HepG2 (cell line): ENCODE results near the gene SLC6A9. TPM values are rescaled to one million over a fixed set of nuclear protein-coding genes. Genes with fewer than 3 reads are reported as not detected.
A peak's percentile ranks its signal among the peaks of the same experiment; 100 is the strongest.

ENCODE experiments used
- AGO1 ChIP-seq: fragments of 200-400 bp; formaldehyde crosslinking; IDR thresholded peaks from 2 replicates; pipeline ENCODE4 v1.6.1; 2017; ENCODE audit warnings: mild to moderate bottlenecking, low read depth, low read length, moderate library complexity; ENCODE audit not compliant: poor library complexity, severe bottlenecking
- ATF3 ChIP-seq: sonication (generic); formaldehyde crosslinking; IDR thresholded peaks from 2 replicates; pipeline ENCODE4 v1.4.0; 2020; ENCODE audit warnings: missing genetic modification reagents
- EEA1 ChIP-seq: sonication (generic); formaldehyde crosslinking; IDR thresholded peaks from 2 replicates; pipeline ENCODE4 v1.5.1; 2020; ENCODE audit warnings: mild to moderate bottlenecking, missing genetic modification reagents, borderline replicate concordance
- GPBP1L1 ChIP-seq: sonication (generic); formaldehyde crosslinking; IDR thresholded peaks from 2 replicates; pipeline ENCODE4 v1.5.0; 2020; ENCODE audit warnings: mild to moderate bottlenecking, missing genetic modification reagents
- HDAC6 ChIP-seq: fragments of 200-600 bp; sonication (generic); IDR thresholded peaks from 2 replicates; pipeline ENCODE4 v1.7.0; 2017; ENCODE audit warnings: mild to moderate bottlenecking, antibody characterized with exemption, low read length, low read depth
- NFE2L1 ChIP-seq: sonication (generic); formaldehyde crosslinking; IDR thresholded peaks from 2 replicates; pipeline ENCODE4 v1.4.0; 2020; ENCODE audit warnings: missing genetic modification reagents, mild to moderate bottlenecking, borderline replicate concordance
- PBX2 ChIP-seq: IDR thresholded peaks from 2 replicates; pipeline ENCODE4 v1.6.1; 2016; ENCODE audit warnings: control low read depth
- RARG ChIP-seq: sonication (generic); formaldehyde crosslinking; IDR thresholded peaks from 2 replicates; pipeline ENCODE4 v1.4.0; 2020; ENCODE audit warnings: low read depth, mild to moderate bottlenecking, missing genetic modification reagents
- RXRB ChIP-seq: IDR thresholded peaks from 2 replicates; pipeline ENCODE4 v1.6.1; 2016; ENCODE audit warnings: borderline replicate concordance, missing genetic modification reagents, missing compliant biosample characterization
- SMARCC2 ChIP-seq: fragments of 450-650 bp; IDR thresholded peaks from 2 replicates; pipeline ENCODE4 v1.6.1; 2017; ENCODE audit warnings: antibody characterized with exemption, mild to moderate bottlenecking
- YEATS2 ChIP-seq: sonication (generic); formaldehyde crosslinking; IDR thresholded peaks from 2 replicates; pipeline ENCODE4 v1.4.0; 2020; ENCODE audit warnings: missing genetic modification reagents, borderline replicate concordance
- ZBED4 ChIP-seq: sonication (generic); formaldehyde crosslinking; IDR thresholded peaks from 2 replicates; pipeline ENCODE4 v1.4.0; 2020; ENCODE audit warnings: missing genetic modification reagents, borderline replicate concordance
- ZBTB42 ChIP-seq: sonication (generic); formaldehyde crosslinking; IDR thresholded peaks from 2 replicates; pipeline ENCODE4 v1.5.0; 2020; ENCODE audit warnings: mild to moderate bottlenecking, missing genetic modification reagents
- ZMAT5 ChIP-seq: sonication (generic); formaldehyde crosslinking; IDR thresholded peaks from 2 replicates; pipeline ENCODE4 v1.5.0; 2020; ENCODE audit warnings: mild to moderate bottlenecking, low read depth, missing genetic modification reagents, borderline replicate concordance
- ZNF263 ChIP-seq: sonication (generic); formaldehyde crosslinking; IDR thresholded peaks from 2 replicates; pipeline ENCODE4 v1.4.0; 2020; ENCODE audit warnings: missing genetic modification reagents
- ZNF513 ChIP-seq: sonication (generic); formaldehyde crosslinking; conservative IDR thresholded peaks from 2 replicates; pipeline ENCODE4 v1.5.0; 2020; ENCODE audit warnings: missing genetic modification reagents
- ZNF660 ChIP-seq: sonication (generic); formaldehyde crosslinking; IDR thresholded peaks from 2 replicates; pipeline ENCODE4 v1.5.1; 2020; ENCODE audit warnings: mild to moderate bottlenecking, low read depth, missing genetic modification reagents, borderline replicate concordance
- ZNF816 ChIP-seq: sonication (generic); formaldehyde crosslinking; IDR thresholded peaks from 2 replicates; pipeline ENCODE4 v1.8.0; 2022; ENCODE audit warnings: missing genetic modification reagents, mild to moderate bottlenecking, borderline replicate concordance
- ZSCAN25 ChIP-seq: sonication (generic); formaldehyde crosslinking; IDR thresholded peaks from 2 replicates; pipeline ENCODE4 v1.8.0; 2022; ENCODE audit warnings: mild to moderate bottlenecking, missing genetic modification reagents
- polyA plus RNA-seq, 8 experiments: library from polyadenylated mRNA; depleted of rRNA in 3 of 8; stranded (reverse) in 7 of 8; unstranded in 1 of 8; fragments of >200 nt; fragmentation: Illumina TruSeq in 4 of 8; extraction: Trizol in 4 of 8; gene quantifications; 2 replicates each; pipeline versions ENCODE4 v1.2.1 to v1.2.3, GENCODE V29; 2011 to 2016; ENCODE audit warnings: low read depth in 4 of 8, missing spikeins in 1 of 8, mixed read lengths in 1 of 8; ENCODE audit not compliant: insufficient read depth in 1 of 8
- total RNA-seq, 5 experiments: library from RNA; depleted of rRNA; stranded (reverse); fragments of >200 nt; fragmentation: Illumina TruSeq; extraction: Trizol; gene quantifications; 2 replicates each; pipeline ENCODE4 v1.2.3, GENCODE V29; 2016; ENCODE audit warnings: low read depth in 1 of 5

Gene SLC6A9
- total and polyA plus RNA-seq, 2 of the 13 experiments (the other 11 are each of a cell fraction or from before 2014, with no cell fraction given), result 8.5 to 9.9 TPM

- TF ChIP-seq ZBED4 (CRISPR knock-in tag) (no peak), ZSCAN25 (0 out of 2 replicates have a peak, but pooled peaks have one; percentile 24), AGO1 (peak; percentile 96), ATF3 (CRISPR knock-in tag) (no peak), ZMAT5 (CRISPR knock-in tag) (no peak), ZNF263 (CRISPR knock-in tag) (peak; percentile 16; the same call in 1 of the 2 replicates), ZBTB42 (CRISPR knock-in tag) (no peak; the same call in 1 of the 2 replicates), YEATS2 (CRISPR knock-in tag) (peak; percentile 86; the same call in 1 of the 2 replicates), RARG (CRISPR knock-in tag) (no peak), HDAC6 (no peak), ZNF513 (CRISPR knock-in tag) (no peak), GPBP1L1 (no peak), PBX2 (CRISPR knock-in tag) (no peak), RXRB (CRISPR knock-in tag) (no peak; the same call in 1 of the 2 replicates), EEA1 (CRISPR knock-in tag) (0 out of 2 replicates have a peak, but pooled peaks have one; percentile 62), NFE2L1 (CRISPR knock-in tag) (no peak), SMARCC2 (no peak), ZNF816 (CRISPR knock-in tag) (no peak), ZNF660 (no peak)
Observed at GRCh38 chr1:43974443-43975248, 56.6 kb downstream of the SLC6A9 start, which contains the start of gene ATP6V0B (continued).
